Fibroblast of pulmonary artery (primary cell): ENCODE measurements around the gene SLC6A7.
A peak's percentile ranks its signal among the peaks of the same experiment; 100 is the strongest.

Experiments
- DNase-seq: peaks from one replicate; pipeline ENCODE4 v3.0.0-alpha.2; 2010; ENCODE audit warnings: low read depth
- H3K4me3 ChIP-seq: replicated peaks from 2 replicates; pipeline ENCODE4 v1.5.1; 2011; ENCODE audit warnings: low read depth, mild to moderate bottlenecking, control low read depth, low read length, moderate library complexity
- CTCF ChIP-seq: IDR thresholded peaks from 2 replicates; pipeline ENCODE4 v1.5.1; 2011; ENCODE audit warnings: mild to moderate bottlenecking, control low read depth, low read length, inconsistent platforms; ENCODE audit errors: missing control alignments

SLC6A7 gene

GRCh38 chr5:150156027-150156368 is 33.9 kb upstream of the SLC6A7 start:
- H3K4me3 ChIP-seq, result peak overlapping the region; percentile 94
- no peak for DNase-seq
- no peak for TF ChIP-seq CTCF

GRCh38 chr5:150156540-150156939 is 33.3 kb upstream of the SLC6A7 start:
- no peak for TF ChIP-seq CTCF
- H3K4me3 ChIP-seq, result no peak overlapping the region
- no peak for DNase-seq

GRCh38 chr5:150157168-150157567 is 32.7 kb upstream of the SLC6A7 start:
- DNase-seq, result no peak
- TF ChIP-seq CTCF, result no peak
- H3K4me3 ChIP-seq, result no peak overlapping the region

GRCh38 chr5:150158170-150158949 is 31.5 kb upstream of the SLC6A7 start:
- no peak for TF ChIP-seq CTCF
- no peak overlapping the region for H3K4me3 ChIP-seq
- DNase-seq, result peak; percentile 65

GRCh38 chr5:150159031-150159430 is 30.8 kb upstream of the SLC6A7 start:
- no peak for TF ChIP-seq CTCF
- no peak for DNase-seq
- no peak overlapping the region for H3K4me3 ChIP-seq

GRCh38 chr5:150159741-150160179 is 30.1 kb upstream of the SLC6A7 start:
- DNase-seq, result peak; percentile 94
- TF ChIP-seq CTCF, result no peak
- no peak overlapping the region for H3K4me3 ChIP-seq
